Measurements from ENCODE around the gene CLPTM1L.

CLPTM1L gene

GRCh38 chr5:1338506-1339070 lies 6.3 kb downstream of the CLPTM1L start:
- H3K4me3 ChIP-seq (ENCODE audit: low read length): no peak overlapping the region
- TF ChIP-seq CTCF (IDR thresholded peaks at IDR 0.05; ENCODE audit: insufficient read depth, low read depth, low read length, missing control alignments): no peak
- DNase-seq (ENCODE audit: low read depth): no peak

GRCh38 chr5:1338196-1338490 lies 6.8 kb downstream of the CLPTM1L start:
- DNase-seq (ENCODE audit: low read depth): no peak

GRCh38 chr5:1337489-1338195 lies 7.3 kb downstream of the CLPTM1L start:
- TF ChIP-seq CTCF (IDR thresholded peaks at IDR 0.05; ENCODE audit: insufficient read depth, low read depth, low read length, missing control alignments): no peak
- H3K4me3 ChIP-seq (ENCODE audit: low read length): no peak overlapping the region
- DNase-seq (ENCODE audit: low read depth): no peak

More at GRCh38 chr5:1338196-1338490, 6.8 kb downstream of the CLPTM1L start:
- TF ChIP-seq CTCF (IDR thresholded peaks at IDR 0.05; ENCODE audit: insufficient read depth, low read depth, low read length, missing control alignments): no peak
- H3K4me3 ChIP-seq (ENCODE audit: low read length): no peak overlapping the region

- H3K4me3 ChIP-seq (ENCODE audit: low read length): no peak overlapping the region
- TF ChIP-seq CTCF (IDR thresholded peaks at IDR 0.05; ENCODE audit: insufficient read depth, low read depth, low read length, missing control alignments): no peak
- DNase-seq (ENCODE audit: low read depth): no peak
These were observed 8.0 kb downstream of the CLPTM1L start for GRCh38 chr5:1336749-1337488.

GRCh38 chr5:1336106-1336561 lies 8.8 kb downstream of the CLPTM1L start:
- TF ChIP-seq CTCF (IDR thresholded peaks at IDR 0.05; ENCODE audit: insufficient read depth, low read depth, low read length, missing control alignments): no peak
- no peak overlapping the region for H3K4me3 ChIP-seq (ENCODE audit: low read length)
- DNase-seq (ENCODE audit: low read depth): no peak

- no peak for DNase-seq (ENCODE audit: low read depth)
- H3K4me3 ChIP-seq (ENCODE audit: low read length): no peak overlapping the region
- no peak for TF ChIP-seq CTCF (IDR thresholded peaks at IDR 0.05; ENCODE audit: insufficient read depth, low read depth, low read length, missing control alignments)
These were observed 9.3 kb downstream of the CLPTM1L start for GRCh38 chr5:1335540-1336095.
